Activated naive CD8-positive, alpha-beta T cell treated with anti-CD3 and anti-CD28 coated beads for 36 hours (primary cell): ENCODE results near the gene MSX2. TPM values are rescaled to one million over a fixed set of nuclear protein-coding genes. Genes with fewer than 3 reads are reported as not detected.

Experiments
- DNase-seq: peaks from one replicate; pipeline ENCODE4 v3.0.0; 2021
- H3K27ac Mint-ChIP-seq: one replicate; pipeline ENCODE4 v1.8.0; 2022; ENCODE audit warnings: mild to moderate bottlenecking, moderate library complexity, mixed read lengths
- H3K27me3 Mint-ChIP-seq: one replicate; pipeline ENCODE4 v1.8.0; 2022; ENCODE audit warnings: mild to moderate bottlenecking, mixed read lengths
- H3K36me3 Mint-ChIP-seq: one replicate; pipeline ENCODE4 v1.8.0; 2021; ENCODE audit warnings: mild to moderate bottlenecking, mixed read lengths
- H3K4me1 Mint-ChIP-seq: one replicate; pipeline ENCODE4 v1.8.0; 2021; ENCODE audit warnings: mixed read lengths
- H3K4me3 Mint-ChIP-seq: one replicate; pipeline ENCODE4 v1.8.0; 2022; ENCODE audit warnings: mild to moderate bottlenecking, moderate library complexity, mixed read lengths
- H3K9me3 Mint-ChIP-seq: one replicate; pipeline ENCODE4 v1.8.0; 2022; ENCODE audit warnings: mixed read lengths
- total RNA-seq, 2 experiments: library from RNA; stranded (reverse); gene quantifications; one replicate each; pipeline ENCODE4 v1.2.3, GENCODE V29; 2021

Gene MSX2
- total RNA-seq, 2 experiments from 2014 or later: not detected

- Mint-ChIP-seq H3K27ac (no peak overlapping the region), H3K9me3 (no peaks in the 10 kb centered on the region), H3K4me1 (no peaks in the 10 kb centered on the region), H3K36me3 (no peaks in the 10 kb centered on the region), H3K27me3 (peaks cover 4% of the 10 kb centered on the region), H3K4me3 (no peak overlapping the region)
- no peak for DNase-seq
These were observed 41.2 kb downstream of the MSX2 start for GRCh38 chr5:174765540-174765939.

- no peaks in the 10 kb centered on the region for H3K9me3 Mint-ChIP-seq
- H3K27me3 Mint-ChIP-seq: peaks cover 11% of the 10 kb centered on the region
- DNase-seq: no peak
These were observed 43.3 kb downstream of the MSX2 start for GRCh38 chr5:174767670-174768069.

GRCh38 chr5:174769005-174769404 is 44.6 kb downstream of the MSX2 start:
- H3K27ac Mint-ChIP-seq: no peak overlapping the region
- H3K27me3 Mint-ChIP-seq: peaks cover 15% of the 10 kb centered on the region
- DNase-seq: no peak
- no peaks in the 10 kb centered on the region for H3K9me3 Mint-ChIP-seq
- H3K4me1 Mint-ChIP-seq: no peaks in the 10 kb centered on the region
- no peaks in the 10 kb centered on the region for H3K36me3 Mint-ChIP-seq
- no peak overlapping the region for H3K4me3 Mint-ChIP-seq

More at GRCh38 chr5:174767670-174768069, 43.3 kb downstream of the MSX2 start:
- Mint-ChIP-seq H3K4me3 (no peak overlapping the region), H3K36me3 (no peaks in the 10 kb centered on the region), H3K27ac (no peak overlapping the region), H3K4me1 (no peaks in the 10 kb centered on the region)

GRCh38 chr5:174773371-174773770 is 49.0 kb downstream of the MSX2 start:
- peaks cover 15% of the 10 kb centered on the region for H3K27me3 Mint-ChIP-seq
- no peaks in the 10 kb centered on the region for H3K9me3 Mint-ChIP-seq
- H3K4me3 Mint-ChIP-seq: no peak overlapping the region
- H3K36me3 Mint-ChIP-seq: no peaks in the 10 kb centered on the region
- H3K27ac Mint-ChIP-seq: no peak overlapping the region
- no peak for DNase-seq
- no peaks in the 10 kb centered on the region for H3K4me1 Mint-ChIP-seq

- Mint-ChIP-seq H3K27ac (no peak overlapping the region), H3K27me3 (peaks cover 15% of the 10 kb centered on the region), H3K4me3 (no peak overlapping the region), H3K9me3 (no peaks in the 10 kb centered on the region), H3K4me1 (no peaks in the 10 kb centered on the region), H3K36me3 (no peaks in the 10 kb centered on the region)
- DNase-seq: no peak
These were observed 50.7 kb downstream of the MSX2 start for GRCh38 chr5:174775081-174775480.

GRCh38 chr5:174777111-174777510 is 52.7 kb downstream of the MSX2 start:
- no peak for DNase-seq
- H3K36me3 Mint-ChIP-seq: no peaks in the 10 kb centered on the region
- H3K27me3 Mint-ChIP-seq: peaks cover 19% of the 10 kb centered on the region
- H3K4me3 Mint-ChIP-seq: no peak overlapping the region
- no peaks in the 10 kb centered on the region for H3K4me1 Mint-ChIP-seq
- H3K27ac Mint-ChIP-seq: no peak overlapping the region
- peaks cover 1% of the 10 kb centered on the region for H3K9me3 Mint-ChIP-seq

- DNase-seq: no peak
- H3K4me1 Mint-ChIP-seq: no peaks in the 10 kb centered on the region
- H3K9me3 Mint-ChIP-seq: peaks cover 1% of the 10 kb centered on the region
- H3K36me3 Mint-ChIP-seq: no peaks in the 10 kb centered on the region
- H3K4me3 Mint-ChIP-seq: no peak overlapping the region
- peaks cover 19% of the 10 kb centered on the region for H3K27me3 Mint-ChIP-seq
- no peak overlapping the region for H3K27ac Mint-ChIP-seq
These were observed 53.2 kb downstream of the MSX2 start for GRCh38 chr5:174777583-174777982.
